ENCODE data around the gene USP20. TPM values are rescaled to one million over a fixed set of nuclear protein-coding genes. Genes with fewer than 3 reads are reported as not detected.
A peak's percentile ranks its signal among the peaks of the same experiment; 100 is the strongest.

USP20 gene
- total RNA-seq, 1 donor from 2014 or later = 35.9 TPM

- H3K4me1 Mint-ChIP-seq = no peaks in the 10 kb centered on the region
- no peak for TF ChIP-seq CTCF (conservative IDR thresholded peaks at IDR 0.05)
- DNase-seq (ENCODE audit: low read depth, low spot score) = no peak
- no peaks in the 10 kb centered on the region for H3K9me3 Mint-ChIP-seq
- no peak overlapping the region for H3K4me3 Mint-ChIP-seq
- no peaks in the 10 kb centered on the region for H3K27me3 Mint-ChIP-seq (ENCODE audit: low read depth)
- no peak overlapping the region for H3K27ac Mint-ChIP-seq (ENCODE audit: unreplicated experiment)
- H3K36me3 Mint-ChIP-seq (ENCODE audit: low read depth) = peaks cover 7% of the 10 kb centered on the region
Observed at GRCh38 chr9:129863059-129863690, 27.9 kb downstream of the USP20 start.

- peaks cover 7% of the 10 kb centered on the region for H3K36me3 Mint-ChIP-seq (ENCODE audit: low read depth)
- peaks cover 4% of the 10 kb centered on the region for H3K4me1 Mint-ChIP-seq
- no peaks in the 10 kb centered on the region for H3K9me3 Mint-ChIP-seq
- no peak overlapping the region for H3K4me3 Mint-ChIP-seq
- H3K27ac Mint-ChIP-seq (ENCODE audit: unreplicated experiment) = no peak overlapping the region
- no peak for TF ChIP-seq CTCF (conservative IDR thresholded peaks at IDR 0.05)
- DNase-seq (ENCODE audit: low read depth, low spot score) = no peak
- H3K27me3 Mint-ChIP-seq (ENCODE audit: low read depth) = no peaks in the 10 kb centered on the region
Observed at GRCh38 chr9:129864991-129865647, 29.9 kb downstream of the USP20 start.

- peak overlapping the region; percentile 34 for H3K4me3 Mint-ChIP-seq
- H3K27me3 Mint-ChIP-seq (ENCODE audit: low read depth) = no peaks in the 10 kb centered on the region
- peaks cover 7% of the 10 kb centered on the region for H3K36me3 Mint-ChIP-seq (ENCODE audit: low read depth)
- TF ChIP-seq CTCF (conservative IDR thresholded peaks at IDR 0.05) = no peak
- no peak overlapping the region for H3K27ac Mint-ChIP-seq (ENCODE audit: unreplicated experiment)
- DNase-seq (ENCODE audit: low read depth, low spot score) = no peak
- H3K4me1 Mint-ChIP-seq = peaks cover 5% of the 10 kb centered on the region
- no peaks in the 10 kb centered on the region for H3K9me3 Mint-ChIP-seq
Observed at GRCh38 chr9:129865668-129866320, 30.5 kb downstream of the USP20 start.

GRCh38 chr9:129866394-129867135, 31.3 kb downstream of the USP20 start:
- H3K4me1 Mint-ChIP-seq = peaks cover 11% of the 10 kb centered on the region
- peak overlapping the region; percentile 9 for H3K27ac Mint-ChIP-seq (ENCODE audit: unreplicated experiment)
- H3K4me3 Mint-ChIP-seq = no peak overlapping the region
- DNase-seq (ENCODE audit: low read depth, low spot score) = no peak
- peaks cover 7% of the 10 kb centered on the region for H3K36me3 Mint-ChIP-seq (ENCODE audit: low read depth)
- TF ChIP-seq CTCF (conservative IDR thresholded peaks at IDR 0.05) = no peak
- no peaks in the 10 kb centered on the region for H3K27me3 Mint-ChIP-seq (ENCODE audit: low read depth)
- H3K9me3 Mint-ChIP-seq = no peaks in the 10 kb centered on the region

GRCh38 chr9:129867136-129868022, 32.1 kb downstream of the USP20 start:
- peak overlapping the region; percentile 57 for H3K27ac Mint-ChIP-seq (ENCODE audit: unreplicated experiment)
- H3K4me1 Mint-ChIP-seq = peaks cover 11% of the 10 kb centered on the region
- TF ChIP-seq CTCF (conservative IDR thresholded peaks at IDR 0.05) = no peak
- H3K4me3 Mint-ChIP-seq = no peak overlapping the region
- H3K36me3 Mint-ChIP-seq (ENCODE audit: low read depth) = peaks cover 7% of the 10 kb centered on the region
- no peak for DNase-seq (ENCODE audit: low read depth, low spot score)
- no peaks in the 10 kb centered on the region for H3K9me3 Mint-ChIP-seq
- no peaks in the 10 kb centered on the region for H3K27me3 Mint-ChIP-seq (ENCODE audit: low read depth)

All from neural crest cell (in vitro differentiated cells).